ENCODE results near the gene TFR2. TPM values are rescaled to one million over a fixed set of nuclear protein-coding genes. Genes with fewer than 3 reads are reported as not detected.
A peak's percentile ranks its signal among the peaks of the same experiment; 100 is the strongest.
"Not testable (repeated sequence)": the region's sequence is repeated elsewhere in the genome, so short reads cannot be mapped to it uniquely, and the experiment has no call there.

The TFR2 gene
- total RNA-seq, 2 donors from 2014 or later = 0.26 TPM; not detected in 1

- no peaks in the 10 kb centered on the region for H3K27me3 ChIP-seq
- H3K9me3 ChIP-seq = no peaks in the 10 kb centered on the region
- ATAC-seq (peak; percentile 90), DNase-seq (peak; percentile 99)
- intact Hi-C loops (cut with DNase I) = no loop called here
- H3K36me3 ChIP-seq (replicated peaks in 1 of 2; ENCODE audit: insufficient read depth in 1 of 2, low read depth in 2 of 2) = peaks cover 10 to 11% of the 10 kb centered on the region in 2 donors
- TF ChIP-seq CTCF (IDR thresholded peaks at IDR 0.05) = peak in 3 of 7 experiments; percentile 6 to 9 (median 7)
- peak; percentile 66 to 70 (median 66) for TF ChIP-seq POLR2A (IDR thresholded peaks at IDR 0.05)
- WGBS, 2 donors = 0% methylated on average over 16 to 64 of the region's 65 CpGs
- H3K4me1 ChIP-seq = peaks cover 14% of the 10 kb centered on the region
- peak within 1 kb of the TSS; percentile 88 to 96 for H3K4me3 ChIP-seq
- peak within 1 kb of the TSS; percentile 94 to 98 (median 96) for H3K27ac ChIP-seq
Observed at GRCh38 chr7:100673302-100673941, 32.1 kb upstream of the TFR2 start, which contains the start of gene GNB2. Gene GNB2, plus strand, starts transcription at chr7:100673740. Its CDS starts 2,526 bp downstream, at chr7:100676266.

- Histone ChIP-seq H3K9me3 (no peaks in the 10 kb centered on the region), H3K27me3 (no peaks in the 10 kb centered on the region), H3K36me3 (replicated peaks in 1 of 2; ENCODE audit: insufficient read depth in 1 of 2, low read depth in 2 of 2) (no peaks in the 10 kb centered on the region), H3K4me1 (peaks cover 14% of the 10 kb centered on the region), H3K4me3 (no peak overlapping the region), H3K27ac (no peak overlapping the region)
- no peak for ATAC-seq
- no peak for DNase-seq
- intact Hi-C loops (cut with DNase I) = no loop called here
- TF ChIP-seq POLR2A (IDR thresholded peaks at IDR 0.05) = no peak
- TF ChIP-seq CTCF (IDR thresholded peaks at IDR 0.05) = no peak
- WGBS, 2 donors = 89 to 93% methylated on average over 16 to 18 of the region's 18 CpGs
Observed at GRCh38 chr7:100671353-100672327, 30.3 kb upstream of the TFR2 start.

GRCh38 chr7:100670074-100670473, 28.7 kb upstream of the TFR2 start:
- WGBS, 2 donors = 59% methylated on average over 8 of the region's 8 CpGs
- ATAC-seq (no peak), DNase-seq (no peak)
- H3K27me3 ChIP-seq = no peaks in the 10 kb centered on the region
- peaks cover 6% of the 10 kb centered on the region for H3K4me1 ChIP-seq
- H3K9me3 ChIP-seq = no peaks in the 10 kb centered on the region
- H3K36me3 ChIP-seq (replicated peaks in 1 of 2; ENCODE audit: insufficient read depth in 1 of 2, low read depth in 2 of 2) = no peaks in the 10 kb centered on the region
- no peak overlapping the region for H3K4me3 ChIP-seq
- intact Hi-C loops (cut with DNase I) = no loop called here
- TF ChIP-seq CTCF (IDR thresholded peaks at IDR 0.05) (no peak), POLR2A (IDR thresholded peaks at IDR 0.05) (no peak)
- no peak overlapping the region for H3K27ac ChIP-seq

GRCh38 chr7:100669106-100669505, 27.8 kb upstream of the TFR2 start:
- intact Hi-C loops (cut with DNase I); H3K27ac ChIP-seq; H3K27me3 ChIP-seq; H3K4me3 ChIP-seq; H3K9me3 ChIP-seq; ATAC-seq; H3K4me1 ChIP-seq; DNase-seq; H3K36me3 ChIP-seq (replicated peaks in 1 of 2; ENCODE audit: insufficient read depth in 1 of 2, low read depth in 2 of 2): not testable (repeated sequence)
- whole genome bisulfite sequencing, 2 donors = 88 to 93% methylated on average over 10 to 12 of the region's 12 CpGs

- WGBS, 2 donors = 72 to 80% methylated on average over 2 of the region's 2 CpGs
- no peak for TF ChIP-seq POLR2A (IDR thresholded peaks at IDR 0.05)
- TF ChIP-seq CTCF (IDR thresholded peaks at IDR 0.05) = no peak
- no peaks in the 10 kb centered on the region for H3K36me3 ChIP-seq (replicated peaks in 1 of 2; ENCODE audit: insufficient read depth in 1 of 2, low read depth in 2 of 2)
- ATAC-seq (no peak), DNase-seq (no peak)
- H3K27me3 ChIP-seq = no peaks in the 10 kb centered on the region
- H3K9me3 ChIP-seq = no peaks in the 10 kb centered on the region
- peaks cover 5% of the 10 kb centered on the region for H3K4me1 ChIP-seq
- H3K4me3 ChIP-seq = no peak overlapping the region
- intact Hi-C loops (cut with DNase I) = no loop called here
- no peak overlapping the region for H3K27ac ChIP-seq
Observed at GRCh38 chr7:100668069-100668449, 26.7 kb upstream of the TFR2 start.
